Measurements from ENCODE around the gene TRIM17. TPM values are rescaled to one million over a fixed set of nuclear protein-coding genes. Genes with fewer than 3 reads are reported as not detected.

The TRIM17 gene, protein sequence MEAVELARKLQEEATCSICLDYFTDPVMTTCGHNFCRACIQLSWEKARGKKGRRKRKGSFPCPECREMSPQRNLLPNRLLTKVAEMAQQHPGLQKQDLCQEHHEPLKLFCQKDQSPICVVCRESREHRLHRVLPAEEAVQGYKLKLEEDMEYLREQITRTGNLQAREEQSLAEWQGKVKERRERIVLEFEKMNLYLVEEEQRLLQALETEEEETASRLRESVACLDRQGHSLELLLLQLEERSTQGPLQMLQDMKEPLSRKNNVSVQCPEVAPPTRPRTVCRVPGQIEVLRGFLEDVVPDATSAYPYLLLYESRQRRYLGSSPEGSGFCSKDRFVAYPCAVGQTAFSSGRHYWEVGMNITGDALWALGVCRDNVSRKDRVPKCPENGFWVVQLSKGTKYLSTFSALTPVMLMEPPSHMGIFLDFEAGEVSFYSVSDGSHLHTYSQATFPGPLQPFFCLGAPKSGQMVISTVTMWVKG
- total RNA-seq (6.7 and 17.9 TPM in 2 replicates), polyA plus RNA-seq (11.8 and 15.0 TPM in 2 replicates)

DNA sequence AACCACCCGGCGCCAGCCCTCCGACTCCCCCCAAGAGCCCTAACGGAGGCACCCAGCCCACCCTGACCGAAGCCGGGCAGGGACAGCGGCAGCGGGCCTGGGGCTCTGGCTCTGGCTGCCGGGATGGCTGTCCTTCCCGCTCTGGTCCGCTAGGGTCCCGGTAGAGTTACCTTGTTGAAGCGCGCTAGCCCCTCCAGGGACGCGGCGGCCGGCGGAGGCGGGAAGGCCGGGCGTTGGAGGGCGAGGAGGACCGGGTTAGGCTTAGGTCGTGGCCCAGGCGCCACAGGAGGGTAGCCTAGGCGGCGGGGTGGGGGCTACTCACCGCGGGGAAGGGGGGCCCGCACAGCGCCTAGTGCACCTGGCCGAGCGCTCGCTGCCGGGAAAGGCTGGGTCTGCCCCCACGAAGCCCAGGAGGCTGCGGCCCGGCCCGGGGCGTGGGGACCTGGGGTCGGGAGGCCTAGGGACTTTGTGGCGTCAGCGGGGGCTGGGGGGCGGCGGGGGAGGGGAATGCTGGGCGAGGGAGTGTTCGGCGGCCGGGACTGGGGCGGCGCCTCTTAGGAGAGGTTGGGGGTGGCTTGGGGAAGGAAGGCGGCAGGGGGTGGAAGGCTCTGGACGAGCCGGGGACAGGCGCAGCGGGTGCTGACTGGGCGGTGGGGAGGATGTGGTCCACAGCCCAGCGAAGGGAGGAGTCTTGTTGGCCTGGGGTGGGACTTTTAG is at the start of gene TRIM17:
Gene TRIM17, minus strand, starts transcription at position 645 of the 717 bp plus-strand sequence. CDS start 1,789 bp downstream, outside the sequence.
- peak; percentile 40 for TF ChIP-seq CTCF (IDR thresholded peaks at IDR 0.05; ENCODE audit: low read depth, low read length)
- peaks cover 4% of the 10 kb centered on the region for H3K4me1 ChIP-seq (ENCODE audit: low read depth)
- no peak within 1 kb of the TSS for H3K27ac ChIP-seq
- H3K27me3 ChIP-seq: no peaks in the 10 kb centered on the region
- H3K36me3 ChIP-seq: no peaks in the 10 kb centered on the region
- H3K4me3 ChIP-seq: peak within 1 kb of the TSS; percentile 47
- no peaks in the 10 kb centered on the region for H3K9me3 ChIP-seq (ENCODE audit: low read depth)
- DNase-seq (ENCODE audit: low read depth in 1 of 2, low spot score in 1 of 2): peak; percentile 44 to 82

DNA sequence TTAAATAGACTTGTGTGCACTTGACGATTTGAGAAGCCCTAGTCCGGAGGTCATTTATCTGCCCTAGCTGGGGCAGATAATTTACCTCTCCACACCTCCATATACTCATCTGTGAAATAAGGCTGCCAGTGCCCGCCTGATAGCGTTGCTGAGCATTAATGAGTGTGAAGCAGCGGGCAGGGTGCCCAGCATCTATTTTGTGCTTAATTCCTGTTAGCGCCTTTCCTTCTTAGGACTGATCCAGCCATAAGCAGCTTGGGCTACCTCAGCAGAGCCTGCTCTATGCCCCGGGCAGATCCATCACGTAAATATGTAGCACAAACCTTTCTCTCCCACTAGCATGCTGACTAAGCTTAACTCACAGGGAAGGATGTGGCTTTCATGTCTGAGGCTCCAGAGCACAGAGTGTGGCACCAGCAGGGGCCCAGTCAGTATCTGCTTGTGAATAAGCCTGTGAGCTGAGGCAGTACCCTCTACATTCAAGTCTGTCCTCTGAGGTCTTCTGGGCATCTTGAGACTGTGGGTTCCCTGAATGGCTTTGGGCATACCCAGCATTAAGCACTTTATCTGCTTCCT is 49.0 kb upstream of the TRIM17 start:
- no peak for TF ChIP-seq CTCF (IDR thresholded peaks at IDR 0.05; ENCODE audit: low read depth, low read length)
- no peak overlapping the region for H3K4me3 ChIP-seq
- H3K27ac ChIP-seq: no peak overlapping the region
- no peaks in the 10 kb centered on the region for H3K9me3 ChIP-seq (ENCODE audit: low read depth)
- H3K36me3 ChIP-seq: no peaks in the 10 kb centered on the region
- H3K27me3 ChIP-seq: peaks cover 85% of the 10 kb centered on the region
- H3K4me1 ChIP-seq (ENCODE audit: low read depth): no peaks in the 10 kb centered on the region
- DNase-seq (ENCODE audit: low read depth in 1 of 2, low spot score in 1 of 2): no peak

- no peak for DNase-seq (ENCODE audit: low read depth in 1 of 2, low spot score in 1 of 2)
- Histone ChIP-seq H3K27ac (no peak overlapping the region), H3K36me3 (no peaks in the 10 kb centered on the region), H3K9me3 (ENCODE audit: low read depth) (no peaks in the 10 kb centered on the region), H3K4me1 (ENCODE audit: low read depth) (no peaks in the 10 kb centered on the region), H3K27me3 (peaks cover 87% of the 10 kb centered on the region), H3K4me3 (peak overlapping the region; percentile 39)
- TF ChIP-seq CTCF (IDR thresholded peaks at IDR 0.05; ENCODE audit: low read depth, low read length): no peak
Measured at GRCh38 chr1:228465141-228465540, 48.5 kb upstream of the TRIM17 start.

DNA sequence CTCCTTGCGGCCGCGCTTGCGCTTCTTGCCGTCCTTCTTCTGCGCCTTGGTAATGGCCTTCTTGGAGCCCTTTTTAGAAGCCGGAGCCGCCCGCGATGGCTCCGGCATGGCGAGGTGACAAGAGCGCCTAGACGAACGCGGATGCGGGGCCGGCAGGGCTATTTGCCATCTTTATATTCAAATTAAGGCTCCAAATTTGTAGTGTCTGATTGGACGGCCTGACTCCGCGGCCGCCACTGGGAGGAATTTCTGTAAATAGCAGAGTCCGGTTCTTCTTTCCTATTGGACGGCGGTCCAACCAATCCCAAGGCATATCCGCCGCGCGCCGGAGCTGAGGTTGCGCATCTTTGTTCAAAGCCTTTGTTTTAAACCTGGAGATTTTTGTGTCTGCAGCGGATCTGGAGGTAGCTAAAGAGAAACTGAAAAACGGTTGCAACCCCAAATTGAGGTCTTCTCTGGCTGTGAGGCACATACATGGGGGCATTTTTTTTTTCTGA is 47.9 kb upstream of the TRIM17 start:
- peak; percentile 85 to 87 for DNase-seq (ENCODE audit: low read depth in 1 of 2, low spot score in 1 of 2)
- Histone ChIP-seq H3K9me3 (ENCODE audit: low read depth) (no peaks in the 10 kb centered on the region), H3K27ac (no peak overlapping the region), H3K4me3 (peak overlapping the region; percentile 39), H3K36me3 (no peaks in the 10 kb centered on the region), H3K27me3 (peaks cover 81% of the 10 kb centered on the region), H3K4me1 (ENCODE audit: low read depth) (no peaks in the 10 kb centered on the region)
- no peak for TF ChIP-seq CTCF (IDR thresholded peaks at IDR 0.05; ENCODE audit: low read depth, low read length)

All from cardiac muscle cell (in vitro differentiated cells and primary cell).